Suprapubic skin (tissue), 4 donors: Measurements from ENCODE around the gene LGALS7.

Source experiments
- EP300 ChIP-seq: sonication (generic); formaldehyde crosslinking; IDR thresholded peaks from one replicate; pipeline ENCODE4 v1.6.1; 2017; ENCODE audit warnings: antibody characterized with exemption
- POLR2A ChIP-seq, 2 donors: fragments of 450-650 bp; IDR thresholded peaks; one replicate each; pipeline ENCODE4 v1.6.1; 2017; ENCODE audit warnings: antibody characterized with exemption in 2 of 2, mild to moderate bottlenecking in 2 of 2, moderate library complexity in 2 of 2
- POLR2AphosphoS5 ChIP-seq, 3 donors: sonication (generic); formaldehyde crosslinking; IDR thresholded peaks; one replicate each; pipeline ENCODE4 v1.6.1; 2017; ENCODE audit warnings: antibody characterized with exemption in 3 of 3
- TF ChIP-seq, protein P1 (sequence below), 2 donors: fragments of 200-600 bp in 1 of 2; fragments of 450-650 bp in 1 of 2; sonication (generic) in 1 of 2; IDR thresholded peaks; one replicate each; pipeline ENCODE4 v1.5.1; 2016 to 2019; ENCODE audit warnings: antibody characterized with exemption in 2 of 2, mild to moderate bottlenecking in 1 of 2, moderate library complexity in 1 of 2

DNA sequence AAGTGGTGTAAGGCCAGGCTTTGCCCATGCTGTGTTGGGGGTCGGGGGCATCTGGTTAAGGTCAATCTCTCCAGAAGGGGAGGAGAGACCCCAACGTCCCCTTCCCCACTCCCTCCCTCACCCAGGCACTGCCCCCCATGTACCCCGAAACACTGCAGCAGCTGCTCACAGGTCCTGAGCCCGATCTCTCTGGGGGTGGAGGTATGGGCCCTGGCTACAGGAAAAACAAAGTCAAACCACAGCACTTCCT, 39.2 kb downstream of the LGALS7 start:
- TF ChIP-seq, protein P1, sequence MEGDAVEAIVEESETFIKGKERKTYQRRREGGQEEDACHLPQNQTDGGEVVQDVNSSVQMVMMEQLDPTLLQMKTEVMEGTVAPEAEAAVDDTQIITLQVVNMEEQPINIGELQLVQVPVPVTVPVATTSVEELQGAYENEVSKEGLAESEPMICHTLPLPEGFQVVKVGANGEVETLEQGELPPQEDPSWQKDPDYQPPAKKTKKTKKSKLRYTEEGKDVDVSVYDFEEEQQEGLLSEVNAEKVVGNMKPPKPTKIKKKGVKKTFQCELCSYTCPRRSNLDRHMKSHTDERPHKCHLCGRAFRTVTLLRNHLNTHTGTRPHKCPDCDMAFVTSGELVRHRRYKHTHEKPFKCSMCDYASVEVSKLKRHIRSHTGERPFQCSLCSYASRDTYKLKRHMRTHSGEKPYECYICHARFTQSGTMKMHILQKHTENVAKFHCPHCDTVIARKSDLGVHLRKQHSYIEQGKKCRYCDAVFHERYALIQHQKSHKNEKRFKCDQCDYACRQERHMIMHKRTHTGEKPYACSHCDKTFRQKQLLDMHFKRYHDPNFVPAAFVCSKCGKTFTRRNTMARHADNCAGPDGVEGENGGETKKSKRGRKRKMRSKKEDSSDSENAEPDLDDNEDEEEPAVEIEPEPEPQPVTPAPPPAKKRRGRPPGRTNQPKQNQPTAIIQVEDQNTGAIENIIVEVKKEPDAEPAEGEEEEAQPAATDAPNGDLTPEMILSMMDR (IDR thresholded peaks at IDR 0.05), result no peak
- TF ChIP-seq POLR2A (IDR thresholded peaks at IDR 0.05), result no peak
- no peak for TF ChIP-seq EP300
- no peak for TF ChIP-seq POLR2AphosphoS5 (IDR thresholded peaks at IDR 0.05)
